Epithelial cell of esophagus (primary cell): ENCODE results near the gene SOS1.
"Not testable (repeated sequence)": the region's sequence is repeated elsewhere in the genome, so short reads cannot be mapped to it uniquely, and the experiment has no call there.

Source experiments
- DNase-seq: peaks from one replicate; pipeline ENCODE4 v3.0.0; 2010; ENCODE audit warnings: low read depth
- H3K4me3 ChIP-seq: 2 replicates; pipeline ENCODE4 v1.5.1; 2011; ENCODE audit warnings: mild to moderate bottlenecking, low read length, control low read depth
- TF ChIP-seq, protein P1 (sequence below): IDR thresholded peaks from 2 replicates; pipeline ENCODE4 v1.5.1; 2011; ENCODE audit warnings: low read depth, mild to moderate bottlenecking, low read length, control low read depth, inconsistent platforms; ENCODE audit not compliant: insufficient read depth; ENCODE audit errors: missing control alignments

The SOS1 gene

DNA sequence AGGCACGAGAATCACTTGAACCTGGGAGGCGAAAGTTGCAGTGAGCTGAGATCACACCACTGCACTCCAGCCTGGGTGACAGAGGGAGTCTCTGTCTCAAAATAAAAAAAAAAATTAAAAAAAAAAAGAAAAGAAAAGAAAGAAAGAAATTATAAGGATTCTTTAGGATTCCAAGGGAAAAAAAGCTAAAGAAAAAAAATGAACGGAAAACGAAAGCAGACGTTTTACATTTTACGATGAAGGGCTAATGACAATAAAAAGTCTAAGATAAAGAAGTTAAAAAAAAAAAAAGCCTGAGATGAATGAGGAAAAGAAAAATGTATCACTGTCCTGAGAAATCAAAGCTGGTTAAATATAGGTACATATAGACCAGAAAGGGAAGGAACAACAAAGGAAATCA is 58.5 kb downstream of the SOS1 start:
- DNase-seq: no peak
- H3K4me3 ChIP-seq: no peak overlapping the region
- TF ChIP-seq, protein P1, sequence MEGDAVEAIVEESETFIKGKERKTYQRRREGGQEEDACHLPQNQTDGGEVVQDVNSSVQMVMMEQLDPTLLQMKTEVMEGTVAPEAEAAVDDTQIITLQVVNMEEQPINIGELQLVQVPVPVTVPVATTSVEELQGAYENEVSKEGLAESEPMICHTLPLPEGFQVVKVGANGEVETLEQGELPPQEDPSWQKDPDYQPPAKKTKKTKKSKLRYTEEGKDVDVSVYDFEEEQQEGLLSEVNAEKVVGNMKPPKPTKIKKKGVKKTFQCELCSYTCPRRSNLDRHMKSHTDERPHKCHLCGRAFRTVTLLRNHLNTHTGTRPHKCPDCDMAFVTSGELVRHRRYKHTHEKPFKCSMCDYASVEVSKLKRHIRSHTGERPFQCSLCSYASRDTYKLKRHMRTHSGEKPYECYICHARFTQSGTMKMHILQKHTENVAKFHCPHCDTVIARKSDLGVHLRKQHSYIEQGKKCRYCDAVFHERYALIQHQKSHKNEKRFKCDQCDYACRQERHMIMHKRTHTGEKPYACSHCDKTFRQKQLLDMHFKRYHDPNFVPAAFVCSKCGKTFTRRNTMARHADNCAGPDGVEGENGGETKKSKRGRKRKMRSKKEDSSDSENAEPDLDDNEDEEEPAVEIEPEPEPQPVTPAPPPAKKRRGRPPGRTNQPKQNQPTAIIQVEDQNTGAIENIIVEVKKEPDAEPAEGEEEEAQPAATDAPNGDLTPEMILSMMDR: no peak

DNA sequence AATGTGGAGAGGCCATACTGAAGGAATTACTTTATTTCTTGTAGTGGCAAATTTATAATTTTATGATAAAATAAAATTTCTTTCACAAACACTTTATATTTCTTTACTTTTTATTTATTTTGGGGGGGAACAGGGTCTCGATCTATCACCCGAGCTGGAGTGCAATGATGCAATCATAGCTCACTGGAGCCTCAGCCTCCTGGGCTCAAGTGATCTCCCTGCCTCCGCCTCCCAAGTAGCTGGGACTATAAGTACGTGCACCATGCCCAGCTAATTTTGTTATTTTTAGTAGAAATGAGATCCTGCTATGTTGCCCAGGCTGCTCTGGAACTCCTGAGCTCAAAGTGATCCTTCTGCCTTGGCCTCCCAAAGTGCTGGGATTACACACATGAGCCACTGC is 59.6 kb downstream of the SOS1 start:
- DNase-seq: no peak
- H3K4me3 ChIP-seq: no peak overlapping the region
- TF ChIP-seq, protein P1: no peak

DNA sequence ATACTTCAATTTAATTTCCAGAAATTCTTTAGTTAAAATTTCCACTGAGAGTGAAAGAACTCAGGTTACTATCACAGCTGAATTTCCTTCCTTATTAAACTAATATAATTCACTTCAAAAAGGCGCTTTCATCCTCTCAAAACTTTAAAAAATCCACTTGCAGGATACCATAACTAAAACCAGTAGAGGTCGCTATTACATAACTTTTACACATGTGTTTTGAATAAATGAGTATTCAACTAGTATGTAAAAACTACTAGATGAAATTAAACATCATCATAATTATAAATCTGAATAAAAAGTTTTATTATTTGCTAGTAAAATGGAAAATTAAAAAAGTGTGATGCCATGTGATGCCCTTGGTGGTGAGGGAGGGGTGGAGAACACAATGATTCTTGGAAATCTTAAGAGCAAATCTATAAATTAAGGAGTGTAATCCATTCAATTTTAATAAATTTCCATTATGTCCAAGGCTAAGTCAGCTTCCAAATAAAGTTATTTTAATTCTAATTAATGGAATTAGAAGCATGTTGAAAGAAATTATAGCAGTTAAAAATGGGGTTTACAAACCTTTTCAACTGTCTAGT is 61.4 kb downstream of the SOS1 start:
- TF ChIP-seq, protein P1: peak; percentile 46
- DNase-seq: peak; percentile 64

DNA sequence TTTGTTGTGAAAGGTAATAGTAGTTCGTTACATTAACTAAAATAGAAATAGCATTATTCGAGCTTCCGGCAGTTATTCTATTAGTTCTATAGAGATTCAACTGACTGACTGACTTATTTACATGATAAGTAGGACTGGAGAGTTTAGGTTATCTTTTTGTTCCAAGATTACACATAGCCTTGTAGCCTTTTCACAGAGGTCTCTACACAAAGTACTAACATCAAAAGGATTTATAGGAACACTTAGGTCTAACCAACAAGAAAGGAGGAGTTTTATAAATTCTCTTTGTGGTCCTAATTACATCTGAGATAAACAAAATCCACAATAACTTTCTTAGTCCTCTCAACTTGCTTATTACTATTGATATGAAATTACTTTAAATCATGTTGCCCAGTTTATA is 62.8 kb downstream of the SOS1 start:
- TF ChIP-seq, protein P1: no peak
- H3K4me3 ChIP-seq: no peak overlapping the region
- DNase-seq: no peak

More for the DNA sequence above, 61.4 kb downstream of the SOS1 start:
- H3K4me3 ChIP-seq: no peak overlapping the region

DNA sequence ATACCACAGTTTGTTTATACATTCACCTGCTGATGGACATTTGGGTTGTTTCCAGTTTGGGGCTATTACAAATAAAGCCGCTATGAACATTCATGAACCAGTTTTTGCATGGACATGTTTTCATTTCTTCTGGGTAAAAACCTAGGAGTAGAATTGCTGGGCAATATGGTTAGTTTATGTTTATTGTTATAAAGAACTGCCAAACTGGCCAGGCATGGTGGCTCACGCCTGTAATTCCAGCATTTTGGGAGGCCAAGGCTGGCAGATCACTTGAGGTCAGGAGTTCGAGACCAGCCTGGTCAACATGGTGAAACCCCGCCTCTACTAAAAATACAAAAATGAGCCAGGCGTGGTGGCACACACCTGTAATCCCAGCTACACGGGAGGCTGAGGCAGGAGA is 68.2 kb downstream of the SOS1 start:
- DNase-seq, H3K4me3 ChIP-seq: not testable (repeated sequence)

DNA sequence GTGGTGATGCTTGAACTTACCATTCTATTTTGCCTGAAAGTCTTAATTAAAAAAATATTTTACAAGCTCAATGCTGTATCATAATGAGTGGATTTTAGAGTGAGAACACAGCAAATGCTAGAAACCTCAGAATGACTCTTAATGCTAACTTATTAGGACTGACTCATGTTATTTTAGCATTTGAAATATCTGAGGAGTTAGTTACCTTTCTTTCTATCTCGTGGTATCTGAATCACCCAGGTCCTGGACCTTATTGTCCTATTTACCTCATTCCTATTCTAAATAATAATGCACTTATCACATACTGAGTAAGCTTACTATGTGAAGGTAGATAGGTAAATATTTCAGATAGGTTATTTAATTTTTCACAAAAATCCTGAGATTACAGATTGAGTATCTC is 70.7 kb downstream of the SOS1 start:
- TF ChIP-seq, protein P1: no peak
- DNase-seq: peak; percentile 58
- H3K4me3 ChIP-seq: no peak overlapping the region

DNA sequence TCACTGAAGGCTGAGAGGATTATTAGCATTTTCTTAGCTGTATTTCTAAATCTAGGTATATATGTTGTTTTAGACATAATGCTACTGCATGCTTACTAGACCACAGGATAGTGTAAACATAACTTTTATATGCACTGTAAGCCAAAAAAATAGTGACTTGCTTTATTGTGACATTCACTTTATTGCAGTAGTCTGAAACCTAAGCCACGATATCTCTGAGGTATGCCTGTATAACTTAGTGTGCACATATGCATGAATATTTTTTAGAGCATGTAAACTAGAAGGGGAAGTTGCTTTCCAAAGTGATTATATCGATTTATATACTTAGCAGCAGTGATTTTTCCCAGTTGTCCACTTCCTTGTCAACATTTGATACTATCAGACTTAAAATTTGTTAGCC is 81.8 kb downstream of the SOS1 start:
- TF ChIP-seq, protein P1: no peak
- H3K4me3 ChIP-seq: no peak overlapping the region
- no peak for DNase-seq
